GM12891 (cell line): Measurements from ENCODE around the gene CHIA. TPM values are rescaled to one million over a fixed set of nuclear protein-coding genes. Genes with fewer than 3 reads are reported as not detected.

Experiments used
- DNase-seq: peaks from one replicate; pipeline ENCODE4 v3.0.0; 2011; ENCODE audit warnings: low spot score; ENCODE audit not compliant: insufficient read length
- FAIRE-seq: peaks from 2 replicates; lab custom pipeline; 2011; peaks lifted over from hg19 to GRCh38; lab: Jason Lieb, UNC
- PAX5 ChIP-seq: IDR thresholded peaks from 2 replicates; pipeline ENCODE4 v1.6.1; 2011; ENCODE audit warnings: low read length, moderate library complexity, mild to moderate bottlenecking; ENCODE audit not compliant: insufficient read depth, severe bottlenecking
- POLR2A ChIP-seq: IDR thresholded peaks from 2 replicates; pipeline ENCODE4 v1.6.1; 2011; ENCODE audit warnings: low read depth, low read length, control low read depth
- POLR2AphosphoS5 ChIP-seq: IDR thresholded peaks from 2 replicates; pipeline ENCODE4 v1.6.1; 2011; ENCODE audit warnings: low read depth, low read length, control low read depth
- POU2F2 ChIP-seq: IDR thresholded peaks from 2 replicates; pipeline ENCODE4 v1.6.1; 2011; ENCODE audit warnings: low read depth, mild to moderate bottlenecking, control low read depth, low read length, moderate library complexity
- SPI1 ChIP-seq: IDR thresholded peaks from 2 replicates; pipeline ENCODE4 v1.6.1; 2011; ENCODE audit warnings: low read depth, low read length, control low read depth
- TAF1 ChIP-seq: IDR thresholded peaks from 2 replicates; pipeline ENCODE4 v1.6.1; 2011; ENCODE audit warnings: low read depth, low read length, control low read depth
- polyA plus RNA-seq: library from polyadenylated mRNA; unstranded; fragments of >200 nt; gene quantifications from one replicate; pipeline ENCODE4 v1.2.1, GENCODE V29; 2012; ENCODE audit warnings: low read depth, missing spikeins, inconsistent platforms; ENCODE audit not compliant: missing spikeins

The CHIA gene
- polyA plus RNA-seq: not detected

DNA sequence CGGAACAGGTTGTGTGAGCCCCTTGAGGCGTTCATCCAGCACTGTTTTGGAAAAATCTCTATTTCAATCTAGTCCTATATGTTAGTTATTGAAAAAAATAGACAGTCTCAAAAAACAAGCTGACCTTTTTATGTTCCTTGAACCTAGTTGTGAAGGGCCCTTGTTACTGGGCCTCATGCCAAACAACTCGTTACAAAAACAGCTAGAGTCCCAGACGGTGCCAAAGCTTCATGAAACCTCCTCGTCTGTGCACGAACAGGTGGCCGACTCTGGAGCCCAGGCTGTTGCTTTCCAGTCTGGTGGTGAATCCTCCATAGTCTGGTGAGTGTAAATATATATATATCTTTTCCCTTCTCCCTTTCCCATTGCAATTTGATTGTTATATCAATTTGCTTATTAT lies at the start of gene CHIA:
CHIA (plus strand) TSS at position 222 of the 400 bp plus-strand sequence. CDS start 19,617 bp downstream, outside the sequence.
- DNase-seq (no peak), FAIRE-seq (no peak)
- no peak for TF ChIP-seq SPI1
- no peak for TF ChIP-seq POU2F2
- no peak for TF ChIP-seq TAF1
- no peak for TF ChIP-seq PAX5
- TF ChIP-seq POLR2A: no peak
- TF ChIP-seq POLR2AphosphoS5: no peak

- DNase-seq: no peak
Observed at GRCh38 chr1:111241797-111242196, 48.9 kb upstream of the CHIA start.

DNA sequence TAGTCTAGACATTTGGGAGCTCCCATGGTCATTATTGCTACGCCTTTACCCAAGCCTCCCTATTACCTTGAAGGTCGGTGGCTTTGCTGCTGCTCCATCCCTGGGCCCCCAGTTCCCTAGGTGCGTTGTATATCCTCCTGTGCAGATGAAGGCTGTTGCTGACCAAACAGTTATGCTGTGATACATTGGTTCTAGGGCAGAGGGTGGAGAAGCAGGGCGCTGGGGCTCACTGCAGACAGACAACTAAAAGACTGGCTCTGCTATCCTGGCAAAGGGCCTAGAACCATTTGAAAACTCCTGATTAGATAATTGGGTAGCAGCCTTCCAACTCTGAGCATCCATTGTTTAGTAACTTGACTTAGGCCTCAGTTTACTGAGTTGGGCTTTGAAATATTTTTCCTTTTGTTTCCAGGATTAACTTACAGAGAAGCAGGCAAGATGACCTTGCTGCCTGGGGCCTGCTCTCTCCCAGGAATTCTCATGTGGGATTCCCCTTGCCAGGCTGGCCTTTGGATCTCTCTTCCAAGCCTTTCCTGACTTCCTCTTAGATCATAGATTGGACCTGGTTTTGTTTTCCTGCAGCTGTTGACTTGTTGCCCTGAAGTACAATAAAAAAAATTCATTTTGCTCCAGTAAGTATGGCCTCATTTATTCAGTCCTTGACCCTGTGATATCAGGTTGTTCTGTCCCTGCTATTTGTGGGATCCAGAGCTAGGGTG lies 47.7 kb upstream of the CHIA start:
- no peak for FAIRE-seq
- TF ChIP-seq PAX5 (no peak), POLR2A (no peak), POU2F2 (no peak), POLR2AphosphoS5 (no peak), SPI1 (no peak), TAF1 (no peak)
- no peak for DNase-seq

More at GRCh38 chr1:111241797-111242196, 48.9 kb upstream of the CHIA start:
- TF ChIP-seq TAF1 (no peak), POLR2A (no peak), SPI1 (no peak), POLR2AphosphoS5 (no peak), PAX5 (no peak), POU2F2 (no peak)
- FAIRE-seq: no peak

DNA sequence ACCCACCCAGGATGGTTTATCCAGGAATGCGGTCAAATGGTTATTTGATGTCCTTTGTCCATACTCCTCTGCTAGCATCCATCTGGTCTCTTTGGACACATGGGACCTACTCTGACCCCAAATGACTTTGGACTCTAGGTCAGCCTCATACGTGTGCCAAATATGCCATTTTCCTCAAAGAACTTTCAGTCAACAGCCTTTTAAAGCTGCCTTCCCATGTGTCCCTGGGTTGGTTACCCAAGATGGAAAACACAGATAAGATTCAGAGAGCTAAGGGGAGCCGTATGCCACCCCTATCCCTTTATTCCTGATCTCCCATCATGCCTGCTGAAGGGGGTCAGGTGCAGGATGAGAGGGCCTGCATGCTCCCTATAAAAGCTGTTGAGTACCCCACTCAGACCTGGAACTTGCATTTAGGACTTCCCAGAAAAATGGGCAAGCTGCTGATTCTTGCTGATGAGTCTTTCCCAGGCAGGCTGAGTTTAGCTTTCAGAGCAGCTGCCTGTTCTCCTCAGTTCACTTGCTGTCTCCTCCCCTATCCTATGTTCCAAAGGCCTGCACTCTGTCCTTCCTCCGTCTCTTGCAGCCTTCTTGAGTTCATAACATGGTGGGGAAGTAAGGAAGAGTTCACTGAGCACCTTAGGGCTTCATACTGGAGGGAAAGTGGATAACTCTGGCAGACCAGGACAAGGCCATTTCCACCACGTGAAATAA lies 43.4 kb upstream of the CHIA start:
- FAIRE-seq (no peak), DNase-seq (no peak)
- no peak for TF ChIP-seq POU2F2
- no peak for TF ChIP-seq SPI1
- no peak for TF ChIP-seq POLR2A
- TF ChIP-seq PAX5: no peak
- no peak for TF ChIP-seq POLR2AphosphoS5
- no peak for TF ChIP-seq TAF1

GRCh38 chr1:111249960-111250359 lies 40.7 kb upstream of the CHIA start:
- DNase-seq: no peak
- no peak for FAIRE-seq

DNA sequence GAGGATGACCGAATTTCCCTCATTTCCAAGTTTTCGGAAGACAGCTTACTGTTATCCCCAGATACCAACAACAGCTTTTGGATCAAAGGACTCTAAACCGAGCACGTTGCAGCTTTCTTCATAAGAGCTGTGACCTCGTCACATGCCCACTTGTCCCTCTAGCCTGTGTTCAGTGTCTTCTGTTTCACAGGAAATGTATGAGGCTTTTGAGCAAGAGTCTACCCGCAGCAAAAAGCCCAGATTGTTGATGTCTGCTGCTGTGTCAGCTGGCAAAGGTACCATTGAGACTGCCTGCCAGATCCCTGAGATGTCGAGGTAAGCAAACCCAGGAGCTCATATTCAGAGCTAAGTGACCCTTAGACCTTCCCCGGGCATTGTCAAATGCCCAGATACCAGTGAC lies 39.1 kb upstream of the CHIA start:
- TF ChIP-seq POU2F2: no peak
- no peak for TF ChIP-seq PAX5
- no peak for TF ChIP-seq POLR2AphosphoS5
- no peak for DNase-seq
- FAIRE-seq: no peak

More at GRCh38 chr1:111249960-111250359, 40.7 kb upstream of the CHIA start:
- no peak for TF ChIP-seq PAX5
- no peak for TF ChIP-seq TAF1
- no peak for TF ChIP-seq POU2F2
- no peak for TF ChIP-seq POLR2AphosphoS5
- no peak for TF ChIP-seq POLR2A

- FAIRE-seq (no peak), DNase-seq (no peak)
- TF ChIP-seq POLR2AphosphoS5 (no peak), POLR2A (no peak), POU2F2 (no peak), TAF1 (no peak), PAX5 (no peak), SPI1 (no peak)
Observed at GRCh38 chr1:111252786-111253185, 37.9 kb upstream of the CHIA start.

- FAIRE-seq: no peak
- no peak for DNase-seq
Observed at GRCh38 chr1:111253876-111254275, 36.8 kb upstream of the CHIA start.

DNA sequence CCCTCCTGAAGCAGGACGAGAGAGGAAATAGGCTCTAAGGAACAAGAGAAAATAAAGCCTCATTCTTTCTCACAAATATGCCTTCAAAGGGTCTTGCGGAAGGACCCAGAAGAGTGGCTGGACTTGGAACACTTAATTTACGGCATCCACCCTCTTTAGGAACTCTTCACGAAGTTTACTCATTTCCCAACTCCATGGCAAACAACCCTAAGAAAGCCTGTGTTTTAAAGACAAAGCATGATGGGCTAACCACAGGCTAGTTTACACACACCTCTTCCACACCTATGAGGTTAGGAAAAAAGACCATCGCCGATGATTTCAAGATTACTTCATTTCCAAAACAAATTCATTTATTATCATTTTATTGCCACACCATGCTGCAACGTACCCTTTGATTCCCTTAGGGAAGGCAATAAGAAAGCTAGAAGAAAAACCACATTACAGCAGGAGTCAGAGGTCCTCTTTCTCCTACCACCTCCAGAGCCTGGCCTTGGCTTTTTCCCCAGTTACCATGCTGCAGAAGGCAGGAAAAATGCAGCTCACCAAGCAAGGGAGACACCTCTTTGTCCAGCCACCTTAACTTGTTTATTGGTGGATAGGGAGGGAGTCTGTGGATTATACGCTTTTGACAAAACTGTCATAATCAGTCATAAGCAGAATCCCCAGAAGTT lies 33.5 kb upstream of the CHIA start:
- TF ChIP-seq POLR2A (no peak), PAX5 (no peak), POLR2AphosphoS5 (no peak), SPI1 (no peak), POU2F2 (no peak), TAF1 (no peak)
- no peak for DNase-seq
- FAIRE-seq: no peak

More at GRCh38 chr1:111253876-111254275, 36.8 kb upstream of the CHIA start:
- TF ChIP-seq SPI1: no peak

- no peak for TF ChIP-seq PAX5
- no peak for TF ChIP-seq POLR2AphosphoS5
- no peak for TF ChIP-seq POU2F2
- TF ChIP-seq SPI1: no peak
- no peak for TF ChIP-seq POLR2A
- TF ChIP-seq TAF1: no peak
- DNase-seq (no peak), FAIRE-seq (no peak)
Observed at GRCh38 chr1:111267801-111268508, 22.7 kb upstream of the CHIA start.
